Skeletal muscle cell (primary cell): Measurements from ENCODE around the gene PPL.
"Not testable (repeated sequence)": the region's sequence is repeated elsewhere in the genome, so short reads cannot be mapped to it uniquely, and the experiment has no call there.

Experiments
- DNase-seq: peaks from one replicate; pipeline ENCODE4 v3.0.0-alpha.2; 2010; ENCODE audit warnings: low read depth
- H3K4me3 ChIP-seq: 2 replicates; pipeline ENCODE4 v1.5.1; 2011; ENCODE audit warnings: low read depth, mild to moderate bottlenecking, control low read depth, low read length, moderate library complexity

PPL gene

DNA sequence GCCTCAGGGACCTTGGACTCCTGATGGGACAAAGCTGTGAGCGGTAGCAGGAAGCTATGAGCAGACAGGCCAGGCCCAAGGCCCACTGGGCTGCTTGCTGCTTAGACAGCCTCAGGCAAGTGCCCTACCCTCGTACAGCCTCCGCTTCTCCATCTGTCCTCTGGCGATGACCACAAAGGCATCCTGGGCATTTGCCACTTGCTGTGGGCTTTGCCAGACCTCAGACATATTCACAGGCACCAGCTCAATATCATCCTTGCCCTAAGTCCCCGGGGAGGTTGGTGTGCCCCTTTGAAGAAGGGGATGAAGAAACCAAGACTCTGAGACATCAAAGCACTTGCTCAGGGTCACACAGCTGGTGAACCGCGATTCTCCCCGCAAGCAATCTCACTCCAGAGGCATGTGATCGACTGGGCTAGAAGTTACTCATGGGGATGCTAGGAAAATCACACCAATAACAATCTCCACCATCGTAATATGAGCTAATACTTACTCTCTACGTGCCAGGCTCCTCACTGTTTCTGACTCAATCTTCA, 21.7 kb downstream of the PPL start:
- H3K4me3 ChIP-seq, result no peak overlapping the region
- DNase-seq, result peak; percentile 86

- H3K4me3 ChIP-seq, result no peak overlapping the region
- no peak for DNase-seq
These were observed 22.3 kb downstream of the PPL start for GRCh38 chr16:4914528-4915225.

DNA sequence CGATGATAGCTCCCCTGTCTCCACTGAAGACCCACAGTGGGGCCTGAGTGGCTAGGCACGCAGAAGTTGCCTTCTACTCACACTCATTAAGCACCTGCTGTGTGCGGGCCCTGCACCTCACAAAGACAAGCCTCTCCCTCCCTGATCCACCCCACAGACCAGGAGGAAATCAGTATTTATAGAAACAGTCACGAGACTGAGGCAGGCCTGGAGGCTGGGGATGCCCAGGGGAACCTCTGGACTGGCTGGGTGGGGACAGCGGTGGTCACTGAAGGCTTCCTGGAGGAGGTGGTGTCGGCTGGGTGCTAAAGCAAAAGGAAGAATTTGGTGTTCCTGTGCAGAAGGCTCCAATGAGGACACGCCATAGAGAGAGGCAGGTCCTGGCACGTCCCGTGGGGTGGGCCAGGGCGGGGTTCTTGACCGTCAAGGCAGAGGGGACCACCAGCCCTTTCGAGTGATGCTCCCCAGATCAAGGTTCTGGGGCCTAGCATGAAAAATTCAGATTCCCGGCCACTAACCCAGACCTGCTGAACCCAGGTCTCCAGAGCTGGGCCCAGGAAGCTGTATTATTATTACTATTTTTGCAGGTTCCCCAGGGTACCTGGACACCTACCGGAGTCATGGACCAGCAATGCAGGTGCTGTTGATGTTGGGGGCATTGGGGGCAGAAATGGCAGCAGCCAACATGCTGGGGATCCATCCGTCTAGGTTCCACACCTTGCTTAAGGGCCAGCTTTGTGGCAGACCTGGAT, 23.0 kb downstream of the PPL start:
- DNase-seq, result no peak
- no peak overlapping the region for H3K4me3 ChIP-seq

DNA sequence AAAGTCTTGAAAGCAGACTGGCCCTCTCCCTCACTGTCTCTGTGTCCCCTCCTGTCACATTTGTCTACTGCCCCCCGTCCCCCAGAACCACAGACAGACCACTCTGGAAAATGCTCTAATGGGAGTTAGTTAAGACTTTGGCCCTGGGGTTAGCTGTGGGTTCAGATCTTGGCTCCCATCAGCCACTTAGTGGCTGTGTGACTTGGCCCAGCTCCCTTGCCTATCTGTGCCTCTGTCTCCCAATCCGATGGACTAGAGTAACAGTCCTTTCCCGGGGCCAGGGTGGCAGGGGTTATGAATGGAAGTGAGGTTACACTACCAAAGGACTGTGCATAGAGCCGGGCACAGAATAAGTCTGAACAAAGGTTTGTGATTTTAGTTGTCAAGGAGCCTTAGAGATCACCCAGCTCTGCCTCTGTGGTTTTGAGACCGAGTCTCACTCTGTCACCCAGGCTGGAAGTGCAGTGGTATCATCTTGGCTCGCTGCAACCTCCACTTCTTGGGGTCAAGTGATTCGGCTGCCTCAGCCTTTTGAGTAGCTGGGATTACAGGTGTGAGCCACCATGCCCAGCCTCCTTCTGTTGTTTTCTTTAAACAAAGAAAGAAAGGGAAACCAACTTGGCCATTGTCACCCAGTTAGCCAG, 23.7 kb downstream of the PPL start:
- no peak overlapping the region for H3K4me3 ChIP-seq

DNA sequence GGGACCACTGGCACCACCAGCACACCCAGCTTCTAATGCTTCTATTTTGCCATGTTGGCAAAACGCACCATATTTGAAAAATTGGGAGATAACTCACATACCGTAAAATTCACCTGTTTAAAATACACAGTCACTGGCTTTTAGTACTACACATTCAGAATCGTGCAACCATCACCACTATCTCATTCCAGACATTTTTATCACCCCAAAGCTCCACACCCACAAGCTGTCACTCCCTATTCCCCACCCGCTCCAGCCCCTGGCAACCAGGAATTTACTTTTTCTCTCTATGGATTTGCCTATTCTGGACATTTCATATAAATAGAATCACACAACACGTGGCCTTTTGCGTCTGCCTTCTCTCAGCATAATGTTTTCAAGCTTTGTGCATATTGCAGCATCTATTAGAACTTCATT, 25.0 kb downstream of the PPL start:
- no peak for DNase-seq
- no peak overlapping the region for H3K4me3 ChIP-seq

More for the DNA sequence above, 23.7 kb downstream of the PPL start:
- no peak for DNase-seq

DNA sequence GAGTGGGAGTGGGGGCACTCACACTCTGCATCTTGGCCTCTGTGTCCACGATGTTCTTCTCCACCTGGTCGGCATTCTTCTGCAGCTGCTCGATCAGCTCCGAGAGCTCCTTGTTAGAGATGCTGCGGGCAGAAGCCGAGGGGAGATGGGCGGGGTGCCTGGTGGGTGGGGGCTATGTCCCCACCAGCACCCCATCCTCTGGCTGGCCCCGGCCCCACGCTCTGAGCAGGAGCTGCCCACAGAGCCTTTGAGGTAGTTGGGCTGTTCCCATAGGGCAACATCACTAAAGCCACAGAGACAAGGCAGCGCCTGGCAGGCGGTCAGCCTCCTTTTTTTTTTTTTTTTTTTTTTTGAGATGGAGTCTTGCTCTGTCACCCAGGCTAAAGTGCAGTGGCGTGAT, 26.1 kb downstream of the PPL start:
- H3K4me3 ChIP-seq, result no peak overlapping the region
- DNase-seq, result no peak

DNA sequence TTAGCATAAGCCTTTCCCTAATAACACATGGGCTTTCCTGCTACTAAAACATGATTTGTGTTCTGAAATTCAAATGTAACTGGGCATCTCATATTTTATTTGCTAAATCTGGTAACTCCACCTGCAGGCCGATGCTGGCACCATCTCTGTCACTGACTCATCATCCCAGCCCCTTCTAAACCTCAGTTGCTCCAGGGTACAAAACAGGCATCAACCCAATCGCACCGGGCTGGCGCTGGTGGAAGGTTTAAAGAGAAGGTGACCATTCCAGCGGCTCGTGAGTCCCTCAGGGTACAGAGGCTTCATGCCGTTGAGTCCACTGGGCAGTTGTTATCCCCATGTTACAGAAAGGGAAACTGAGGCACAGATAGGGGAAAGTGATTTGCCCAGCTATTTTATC, 27.1 kb downstream of the PPL start:
- DNase-seq, result no peak
- no peak overlapping the region for H3K4me3 ChIP-seq

DNA sequence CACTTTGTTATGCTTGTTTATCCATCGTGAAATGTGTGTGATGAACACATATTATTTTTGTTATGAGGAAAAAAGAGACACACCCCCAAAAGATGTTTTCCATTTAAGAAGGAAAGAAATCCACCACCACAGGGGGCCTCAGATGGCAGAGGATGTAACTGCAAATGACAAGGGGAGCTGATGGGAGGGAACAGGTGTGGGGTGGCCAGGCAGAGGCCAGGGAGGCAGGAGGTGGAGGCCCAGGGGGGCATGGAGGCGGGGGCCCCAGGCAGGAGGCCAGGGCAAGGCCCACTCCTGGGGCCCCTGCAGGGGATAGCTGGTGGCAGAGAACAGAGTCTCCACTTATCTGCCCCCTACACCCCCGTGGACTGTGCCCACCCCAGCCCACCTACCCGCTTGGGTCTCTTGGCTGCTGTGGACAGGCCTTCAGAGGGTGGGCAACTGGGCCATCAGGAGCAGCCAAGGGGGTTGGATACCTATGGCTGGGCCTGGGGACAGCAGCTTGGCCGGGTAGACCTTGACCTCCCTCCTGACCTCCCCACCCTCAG, 28.0 kb downstream of the PPL start:
- H3K4me3 ChIP-seq, result no peak overlapping the region
- no peak for DNase-seq

DNA sequence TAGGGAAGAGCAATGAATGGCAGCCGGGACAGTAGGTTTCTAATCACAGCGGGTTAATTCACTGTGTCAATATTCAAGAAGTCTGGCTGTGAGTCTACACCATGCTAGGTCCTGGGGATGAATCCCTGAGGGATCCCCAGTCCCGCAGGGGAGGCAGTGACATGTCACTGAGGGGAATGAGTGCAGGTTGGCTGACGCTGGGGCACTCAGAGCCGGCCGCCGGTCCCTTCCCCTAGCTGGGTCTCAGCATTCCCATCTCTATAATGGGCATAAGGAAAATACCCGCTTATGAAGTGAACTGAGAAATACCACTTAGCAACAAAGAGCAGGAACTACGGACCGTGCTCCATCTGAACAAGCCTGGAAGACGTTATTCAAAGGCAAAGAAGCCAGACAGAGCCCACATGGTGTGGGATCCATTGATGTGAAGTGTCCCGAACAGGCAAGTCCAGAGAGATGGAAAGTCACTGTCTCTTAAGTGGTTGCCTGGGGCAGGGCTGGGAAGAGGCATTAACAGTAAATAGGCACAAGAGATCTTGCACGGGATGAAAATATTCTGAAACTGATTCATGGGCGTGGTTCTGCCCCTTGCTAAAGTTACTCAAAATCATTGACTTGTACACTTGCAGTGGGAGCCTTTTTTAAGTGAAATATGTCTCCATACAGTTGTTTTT, 31.9 kb downstream of the PPL start:
- DNase-seq, result no peak
- H3K4me3 ChIP-seq, result no peak overlapping the region

DNA sequence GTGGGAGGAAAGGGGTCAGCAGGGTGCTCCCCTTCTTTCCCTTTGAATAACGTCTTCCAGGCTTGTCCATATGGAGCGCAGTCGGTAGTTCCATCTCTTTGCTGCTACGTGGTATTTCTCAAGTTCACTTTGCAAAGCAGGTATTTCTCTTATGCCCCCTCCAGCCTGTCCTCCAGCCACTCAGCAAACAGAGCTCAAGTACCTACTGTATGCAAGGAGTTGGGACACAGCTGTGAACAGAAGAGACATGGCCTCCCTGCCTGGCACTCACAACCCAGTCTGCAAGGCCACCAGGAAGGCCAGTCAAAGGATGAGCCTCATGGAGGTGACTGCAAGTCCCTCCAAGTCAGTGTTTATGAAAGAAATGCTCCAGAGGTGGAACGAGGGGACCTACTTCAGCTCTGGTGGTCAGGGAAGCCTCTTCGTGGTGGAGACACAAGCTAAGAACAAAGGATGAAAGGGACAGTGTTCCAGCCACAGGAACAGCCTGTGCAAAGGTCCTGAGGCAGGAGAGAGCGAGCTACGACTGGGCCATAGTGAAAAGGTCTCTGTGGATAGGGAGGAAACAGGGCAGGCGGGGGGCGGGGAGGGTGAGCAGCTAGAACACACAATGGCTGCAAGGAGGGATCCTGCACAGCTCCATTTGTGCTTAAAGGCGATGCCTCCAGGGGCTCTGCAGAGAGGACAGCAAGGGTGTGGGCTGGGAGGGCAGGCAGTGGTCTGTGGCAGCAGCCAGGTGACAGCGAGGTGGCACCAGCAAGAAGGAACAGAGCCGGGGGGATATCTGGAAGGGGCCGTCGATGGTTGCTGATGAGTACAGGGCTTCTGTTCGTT, 32.6 kb downstream of the PPL start:
- H3K4me3 ChIP-seq, result no peak overlapping the region
- DNase-seq, result no peak

- no peak for DNase-seq
These were observed 34.9 kb downstream of the PPL start for GRCh38 chr16:4902038-4902437.

DNA sequence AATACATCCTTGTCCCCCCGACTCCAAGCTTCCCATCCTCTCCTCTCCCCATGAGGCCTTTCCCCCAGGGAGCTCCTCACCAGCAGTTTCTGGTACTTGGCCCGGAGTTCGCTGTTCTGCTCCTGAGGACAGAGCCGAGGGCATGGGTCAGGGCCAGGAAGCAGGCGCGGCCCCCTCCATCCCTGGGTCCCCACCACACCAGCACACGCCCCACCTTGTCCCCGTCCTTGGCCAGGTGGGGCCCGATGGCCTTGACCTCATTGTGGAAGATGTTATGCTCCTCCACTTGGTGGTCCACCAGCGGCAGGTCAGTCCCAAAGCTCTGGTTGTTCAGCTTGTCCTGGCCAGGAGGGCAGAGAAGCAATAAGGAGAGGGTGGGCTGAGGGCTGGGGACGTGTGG, 36.2 kb downstream of the PPL start:
- no peak overlapping the region for H3K4me3 ChIP-seq
- no peak for DNase-seq

More at GRCh38 chr16:4902038-4902437, 34.9 kb downstream of the PPL start:
- no peak overlapping the region for H3K4me3 ChIP-seq

DNA sequence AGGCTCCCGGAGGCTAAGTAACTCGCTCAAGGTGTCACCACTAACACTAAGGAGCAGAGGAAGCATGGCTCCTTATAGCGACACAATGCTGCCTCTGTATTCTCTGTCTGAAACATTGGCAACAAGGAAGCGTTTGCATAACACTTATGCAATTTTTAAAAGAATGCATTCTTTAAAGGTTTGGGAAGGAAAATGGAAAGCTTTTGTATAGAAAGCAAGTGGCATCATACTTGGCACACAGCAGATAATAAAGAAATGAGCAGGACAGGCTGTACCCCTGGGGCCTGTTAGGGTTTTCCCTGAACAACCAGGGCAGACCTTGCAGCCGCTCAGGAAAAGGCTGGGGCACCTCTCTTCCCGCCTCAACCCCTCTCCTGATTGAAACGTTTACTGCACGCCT, 36.9 kb downstream of the PPL start:
- DNase-seq, result no peak

GRCh38 chr16:4899474-4899846, 37.5 kb downstream of the PPL start:
- no peak for DNase-seq
- H3K4me3 ChIP-seq, result no peak overlapping the region

More for the DNA sequence above, 36.9 kb downstream of the PPL start:
- H3K4me3 ChIP-seq, result no peak overlapping the region

DNA sequence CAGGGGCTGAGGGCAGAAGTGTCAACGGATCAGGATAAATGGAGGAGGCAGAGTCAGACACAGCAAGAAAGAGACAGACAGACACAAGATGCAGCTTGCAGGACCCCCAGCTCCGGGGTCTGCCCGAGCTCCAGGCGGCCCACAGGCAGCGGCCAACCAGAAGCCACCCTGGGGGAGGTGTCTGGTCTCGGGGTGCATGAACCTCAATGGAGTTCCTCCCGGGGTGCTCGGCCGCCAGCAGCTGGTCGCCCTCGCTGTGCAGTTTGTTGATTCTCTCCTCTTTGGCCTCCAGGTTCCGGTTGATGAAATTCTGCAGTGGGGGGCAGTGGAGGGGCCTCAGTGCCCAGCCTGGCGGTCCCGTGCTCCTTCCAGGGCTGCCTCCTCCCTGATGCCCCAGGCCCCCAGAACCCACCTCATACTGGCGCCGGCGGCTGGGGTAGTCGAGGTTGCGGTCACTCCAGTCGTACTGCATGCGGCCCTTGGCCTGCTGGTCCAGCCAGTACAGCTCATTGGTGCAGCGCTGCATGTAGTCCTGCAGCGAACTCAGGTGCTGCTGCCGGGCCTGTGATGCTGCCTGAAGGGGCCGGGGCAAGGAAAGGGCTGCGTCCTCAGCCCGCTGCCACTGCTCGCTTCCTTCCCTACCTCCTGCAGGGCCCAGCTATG, 38.0 kb downstream of the PPL start:
- DNase-seq, result no peak

DNA sequence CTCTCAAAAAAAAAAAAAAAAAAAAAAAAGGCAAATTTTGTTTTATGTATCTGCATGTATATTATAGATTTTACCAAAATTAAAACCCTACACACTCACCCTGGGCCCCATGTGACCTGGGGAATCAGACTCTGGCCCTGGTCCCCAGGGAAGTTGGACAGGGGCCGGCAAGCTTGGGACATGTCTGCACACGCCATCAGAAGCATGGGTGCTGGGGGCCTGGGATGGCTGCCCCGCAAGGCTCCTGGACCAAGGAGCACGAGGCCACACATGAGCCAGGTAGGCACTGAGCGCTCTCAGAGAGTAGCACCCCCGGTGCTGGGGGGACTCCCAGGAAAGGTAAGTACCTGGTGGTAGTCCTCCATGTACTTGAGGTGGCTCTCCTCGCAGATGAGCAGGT, 39.6 kb downstream of the PPL start:
- DNase-seq, result no peak
- no peak overlapping the region for H3K4me3 ChIP-seq

More for the DNA sequence above, 38.0 kb downstream of the PPL start:
- no peak overlapping the region for H3K4me3 ChIP-seq

DNA sequence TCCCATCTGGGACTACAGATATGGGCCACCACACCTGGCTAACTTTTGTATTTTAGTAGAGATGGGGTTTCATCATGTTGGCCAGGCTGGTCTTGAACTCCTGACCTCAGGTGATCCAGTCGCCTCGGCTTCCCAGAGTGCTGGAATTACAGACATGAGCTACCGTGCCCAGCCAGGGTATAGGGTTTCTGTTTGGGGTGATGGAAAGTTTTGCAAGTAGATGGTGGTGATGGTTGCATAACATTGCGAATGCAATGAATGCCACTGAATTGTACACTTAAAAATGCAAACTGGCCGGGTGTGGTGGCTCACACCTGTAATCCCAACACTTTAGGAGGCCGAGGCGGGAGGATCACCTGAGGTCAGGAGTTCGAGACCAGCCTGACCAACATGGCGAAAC, 40.2 kb downstream of the PPL start:
- H3K4me3 ChIP-seq, DNase-seq: not testable (repeated sequence)

- DNase-seq, result no peak
These were observed 41.6 kb downstream of the PPL start for GRCh38 chr16:4895366-4895765.

More at GRCh38 chr16:4895366-4895765, 41.6 kb downstream of the PPL start:
- H3K4me3 ChIP-seq, result no peak overlapping the region
